Kidney (tissue), 14 donors: ENCODE data around the gene ATP2B3. TPM values are rescaled to one million over a fixed set of nuclear protein-coding genes. Genes with fewer than 3 reads are reported as not detected.

ENCODE experiments used
- DNase-seq, 5 donors: peaks; one replicate each; pipeline ENCODE4 v3.0.0-alpha.2; 2013 to 2020
- FAIRE-seq: peaks from 2 replicates; lab custom pipeline; 2012; peaks lifted over from hg19 to GRCh38; lab: Jason Lieb, UNC
- H3K27ac ChIP-seq, 2 donors: one replicate each; pipeline ENCODE4 v1.7.0; 2013; ENCODE audit warnings: low read depth in 2 of 2, low read length in 2 of 2, inconsistent platforms in 1 of 2
- H3K27me3 ChIP-seq: one replicate; pipeline ENCODE4 v1.7.1; 2013; ENCODE audit warnings: low read length, inconsistent platforms; ENCODE audit not compliant: control insufficient read depth, insufficient read depth
- H3K36me3 ChIP-seq, 3 donors: one replicate each; pipeline versions ENCODE4 v1.7.0 to v1.7.1; 2013; ENCODE audit warnings: low read length in 3 of 3, control low read depth in 1 of 3, inconsistent platforms in 1 of 3; ENCODE audit not compliant: insufficient read depth in 3 of 3, control insufficient read depth in 2 of 3
- H3K4me1 ChIP-seq, 3 donors: one replicate each; pipeline versions ENCODE4 v1.7.0 to v1.7.1; 2013; ENCODE audit warnings: low read length in 3 of 3, inconsistent platforms in 1 of 3, low read depth in 1 of 3; ENCODE audit not compliant: control insufficient read depth in 2 of 3, insufficient read depth in 2 of 3
- H3K4me3 ChIP-seq, 3 donors: one replicate each; pipeline versions ENCODE4 v1.7.0 to v1.8.1; 2013; ENCODE audit warnings: low read length in 3 of 3, control low read depth in 1 of 3, inconsistent platforms in 1 of 3
- H3K9ac ChIP-seq, 3 donors: one replicate each; pipeline versions ENCODE4 v1.7.0 to v1.7.1; 2013; ENCODE audit warnings: low read length in 3 of 3, control low read depth in 1 of 3, inconsistent platforms in 1 of 3
- H3K9me3 ChIP-seq, 3 donors: one replicate each; pipeline versions ENCODE4 v1.7.0 to v1.7.1; 2013; ENCODE audit warnings: low read length in 3 of 3, control low read depth in 1 of 3, inconsistent platforms in 1 of 3; ENCODE audit not compliant: control insufficient read depth in 2 of 3, insufficient read depth in 1 of 3
- CTCF ChIP-seq: IDR thresholded peaks from 3 replicates; pipeline ENCODE4 v1.5.1; 2012; ENCODE audit warnings: mild to moderate bottlenecking, moderate library complexity, borderline replicate concordance; ENCODE audit not compliant: insufficient read depth; ENCODE audit errors: extremely low read depth
- intact Hi-C: fragments of 100-400 bp; cut with DNase I; formaldehyde crosslinking; loops from one replicate; pipeline ENCODE4 v1.11.1; 2022
- polyA plus RNA-seq: library from polyadenylated mRNA; stranded (reverse); fragments of 350-450 nt; fragmentation: Illumina TruSeq; extraction: RNeasy Lipid Tissue Mini Kit (QIAGEN cat#74804); gene quantifications from one replicate; pipeline ENCODE4 v1.2.3, GENCODE V29; 2014; ENCODE audit warnings: low read depth, low replicate concordance; ENCODE audit not compliant: insufficient read depth
- total RNA-seq: library from RNA; stranded (reverse); fragmentation: NEBNext Ultra II Directional; extraction: Animal tissue kit (Norgen Biotek cat#: 25700); gene quantifications from one replicate; pipeline ENCODE4 v1.2.1, GENCODE V29; 2021
- donor health status: control.
- donor health status: control.
- donor health status: control.
- donor health status: control.
- donor health status: control.
- donor health status: DM: yes; HTN: yes; CAD: no.
- donor health status: Normal renal cell carcinoma (clear cell type).

Gene ATP2B3
- total and polyA plus RNA-seq, 2 donors from 2014 or later = 0.37 TPM; not detected in 1

- Histone ChIP-seq H3K36me3 (no peaks in the 10 kb centered on the region), H3K9me3 (no peaks in the 10 kb centered on the region), H3K4me1 (peaks cover 0 to 6% (median 0%) of the 10 kb centered on the region in 3 donors), H3K9ac (peak overlapping the region in 1 of 3 donors; percentile 12), H3K4me3 (no peak overlapping the region), H3K27ac (peak overlapping the region; percentile 76 to 86), H3K27me3 (no peaks in the 10 kb centered on the region)
- TF ChIP-seq CTCF = no peak
- DNase-seq = peak in 1 of 5 donors; percentile 66
- FAIRE-seq = no peak
- intact Hi-C loops = no loop called here
Measured at GRCh38 chrX:153611298-153612095, 94.1 kb downstream of the ATP2B3 start.

- Histone ChIP-seq H3K4me1 (peaks cover 0 to 6% (median 0%) of the 10 kb centered on the region in 3 donors), H3K4me3 (no peak overlapping the region), H3K9ac (no peak overlapping the region), H3K27ac (peak overlapping the region; percentile 22 to 53), H3K36me3 (no peaks in the 10 kb centered on the region), H3K27me3 (no peaks in the 10 kb centered on the region), H3K9me3 (no peaks in the 10 kb centered on the region)
- no peak for TF ChIP-seq CTCF
- FAIRE-seq (no peak), DNase-seq (peak in 1 of 5 donors; percentile 55)
- intact Hi-C loops = no loop called here
Measured at GRCh38 chrX:153612413-153612812, 95.0 kb downstream of the ATP2B3 start.

GRCh38 chrX:153614818-153615217 lies 97.4 kb downstream of the ATP2B3 start:
- Histone ChIP-seq H3K9me3 (no peaks in the 10 kb centered on the region), H3K9ac (no peak overlapping the region), H3K36me3 (no peaks in the 10 kb centered on the region), H3K27ac (no peak overlapping the region), H3K4me3 (no peak overlapping the region), H3K4me1 (peaks cover 0 to 4% (median 0%) of the 10 kb centered on the region in 3 donors), H3K27me3 (no peaks in the 10 kb centered on the region)
- FAIRE-seq (no peak), DNase-seq (no peak)
- intact Hi-C loops = no loop called here
- no peak for TF ChIP-seq CTCF
